IMR-90 (cell line): Measurements from ENCODE around the gene MGAT5. TPM values are rescaled to one million over a fixed set of nuclear protein-coding genes. Genes with fewer than 3 reads are reported as not detected.
A peak's percentile ranks its signal among the peaks of the same experiment; 100 is the strongest.

ENCODE experiments used
- ATAC-seq: fragments of 200-7000 bp; cut with Tn5 transposase; 2 replicates; pipeline ENCODE4 v1.9.1; 2020; ENCODE audit warnings: low read depth, mild to moderate bottlenecking, moderate library complexity
- BruUV-seq: library from RNA; stranded (reverse); fragments of 400-500 nt; replicated peaks from 2 replicates; lab custom pipeline; 2021; lab: Mats Ljungman, UMichigan
- CTCF ChIA-PET: fragments of 300-600 bp; formaldehyde crosslinking; extraction: SDS; loops from one replicate; lab custom pipeline; 2021; ENCODE audit warnings: antibody characterized with exemption; lab: Yijun Ruan, JAX
- POLR2A ChIA-PET: fragments of 300-600 bp; sonication (Branson Sonifier 250); formaldehyde crosslinking; loops from one replicate; lab custom pipeline; 2022; ENCODE audit warnings: antibody characterized with exemption; ENCODE audit not compliant: unreplicated experiment; lab: Charles Lee
- DNase-seq: peaks from one replicate; pipeline ENCODE4 v3.0.0; 2013
- H2AFZ ChIP-seq: replicated peaks from 2 replicates; pipeline ENCODE3; 2013; ENCODE audit warnings: low read length, mild to moderate bottlenecking; ENCODE audit not compliant: poor library complexity
- H2AK5ac ChIP-seq: 2 replicates; pipeline ENCODE4 v1.6.1; 2013; ENCODE audit warnings: low read depth, low read length, inconsistent platforms
- H2AK9ac ChIP-seq: replicated peaks from 2 replicates; pipeline ENCODE3; 2013; ENCODE audit warnings: mild to moderate bottlenecking, low read depth, low read length, moderate library complexity; ENCODE audit not compliant: poor library complexity
- H2BK120ac ChIP-seq: 2 replicates; pipeline ENCODE4 v1.6.1; 2013; ENCODE audit warnings: low read depth, low read length, inconsistent platforms
- H2BK15ac ChIP-seq: 3 replicates; pipeline ENCODE4 v1.6.1; 2013; ENCODE audit warnings: low read depth, low read length, inconsistent platforms
- H2BK20ac ChIP-seq: 2 replicates; pipeline ENCODE4 v1.6.1; 2013; ENCODE audit warnings: low read depth, mild to moderate bottlenecking, inconsistent platforms, low read length, moderate library complexity
- H2BK5ac ChIP-seq: 2 replicates; pipeline ENCODE4 v1.6.1; 2013; ENCODE audit warnings: mild to moderate bottlenecking, low read depth, low read length, inconsistent platforms; ENCODE audit not compliant: poor library complexity, severe bottlenecking
- H3K14ac ChIP-seq: replicated peaks from 2 replicates; pipeline ENCODE4 v1.6.1; 2013; ENCODE audit warnings: low read depth, low read length, inconsistent platforms
- H3K18ac ChIP-seq: 2 replicates; pipeline ENCODE4 v1.6.1; 2013; ENCODE audit warnings: low read depth, low read length, control low read depth
- H3K23ac ChIP-seq: 2 replicates; pipeline ENCODE4 v1.6.1; 2013; ENCODE audit warnings: low read depth, low read length, inconsistent platforms
- H3K27ac ChIP-seq: 2 replicates; pipeline ENCODE4 v1.5.1; 2013; ENCODE audit warnings: mild to moderate bottlenecking, control low read depth, low read length; ENCODE audit not compliant: insufficient read depth
- H3K27me3 ChIP-seq: 2 replicates; pipeline ENCODE4 v1.6.1; 2013; ENCODE audit warnings: low read length; ENCODE audit not compliant: control insufficient read depth, insufficient read depth
- H3K36me3 ChIP-seq: 2 replicates; pipeline ENCODE4 v1.6.1; 2013; ENCODE audit warnings: low read length, mixed read lengths; ENCODE audit not compliant: control insufficient read depth, insufficient read depth
- H3K4ac ChIP-seq: 2 replicates; pipeline ENCODE4 v1.6.1; 2013; ENCODE audit warnings: low read depth, low read length, inconsistent platforms
- H3K4me1 ChIP-seq: 2 replicates; pipeline ENCODE4 v1.6.1; 2013; ENCODE audit warnings: low read length, mixed read lengths; ENCODE audit not compliant: control insufficient read depth, insufficient read depth
- H3K4me2 ChIP-seq: 2 replicates; pipeline ENCODE4 v1.6.1; 2013; ENCODE audit warnings: low read depth, mild to moderate bottlenecking, control low read depth, low read length, moderate library complexity
- H3K4me3 ChIP-seq: 2 replicates; pipeline ENCODE4 v1.5.1; 2013; ENCODE audit warnings: low read depth, mild to moderate bottlenecking, control low read depth, low read length, moderate library complexity; ENCODE audit not compliant: insufficient read depth
- H3K56ac ChIP-seq: 2 replicates; pipeline ENCODE4 v1.6.1; 2013; ENCODE audit warnings: low read length, inconsistent platforms; ENCODE audit not compliant: insufficient read depth; ENCODE audit errors: extremely low read depth
- H3K79me1 ChIP-seq, 2 experiments: 2 replicates each; pipeline ENCODE4 v1.6.1; 2013; ENCODE audit warnings: low read length in 2 of 2, inconsistent platforms in 1 of 2, low read depth in 1 of 2
- H3K9ac ChIP-seq: 2 replicates; pipeline ENCODE4 v1.6.1; 2013; ENCODE audit warnings: low read depth, low read length, control low read depth
- H3K9me1 ChIP-seq: 2 replicates; pipeline ENCODE4 v1.6.1; 2013; ENCODE audit warnings: low read length, inconsistent platforms; ENCODE audit not compliant: insufficient read depth
- H3K9me3 ChIP-seq: 2 replicates; pipeline ENCODE4 v1.6.1; 2013; ENCODE audit warnings: low read length; ENCODE audit not compliant: control insufficient read depth, insufficient read depth
- H4K20me1 ChIP-seq: 2 replicates; pipeline ENCODE4 v1.6.1; 2013; ENCODE audit warnings: low read length, inconsistent platforms; ENCODE audit not compliant: insufficient read depth
- H4K5ac ChIP-seq: 2 replicates; pipeline ENCODE4 v1.6.1; 2013; ENCODE audit warnings: mild to moderate bottlenecking, low read depth, low read length, control low read depth
- H4K8ac ChIP-seq, 2 experiments: 2 replicates each; pipeline ENCODE4 v1.6.1; 2013; ENCODE audit warnings: low read depth in 2 of 2, low read length in 2 of 2, control low read depth in 1 of 2, inconsistent platforms in 1 of 2
- H4K91ac ChIP-seq: 2 replicates; pipeline ENCODE4 v1.6.1; 2013; ENCODE audit warnings: low read depth, low read length, inconsistent platforms; ENCODE audit not compliant: insufficient read depth
- BHLHE40 ChIP-seq: fragments of 150-350 bp; IDR thresholded peaks from 2 replicates; pipeline ENCODE4 v1.6.1; 2016; ENCODE audit warnings: mild to moderate bottlenecking, low read depth, low read length
- CEBPB ChIP-seq: IDR thresholded peaks from 2 replicates; pipeline ENCODE4 v1.6.1; 2012; ENCODE audit warnings: low read depth, low read length, improper control_type of control experiment
- CTCF ChIP-seq: conservative IDR thresholded peaks from 2 replicates; pipeline ENCODE4 v1.5.1; 2012; ENCODE audit warnings: mild to moderate bottlenecking, low read depth, low read length, improper control_type of control experiment
- MAFK ChIP-seq: IDR thresholded peaks from 2 replicates; pipeline ENCODE4 v1.6.1; 2012; ENCODE audit warnings: low read depth, low read length, improper control_type of control experiment
- MXI1 ChIP-seq: IDR thresholded peaks from 2 replicates; pipeline ENCODE4 v1.6.1; 2012; ENCODE audit warnings: low read depth, mild to moderate bottlenecking, low read length, moderate library complexity, borderline replicate concordance
- NFE2L2 ChIP-seq: fragments of 150-350 bp; IDR thresholded peaks from 2 replicates; pipeline ENCODE4 v1.6.1; 2016; ENCODE audit warnings: low read depth, mild to moderate bottlenecking, low read length
- POLR2A ChIP-seq: IDR thresholded peaks from 2 replicates; pipeline ENCODE4 v1.6.1; 2012; ENCODE audit warnings: mild to moderate bottlenecking, low read depth, low read length
- RAD21 ChIP-seq: IDR thresholded peaks from 2 replicates; pipeline ENCODE4 v1.6.1; 2012; ENCODE audit warnings: low read length, improper control_type of control experiment
- SMC3 ChIP-seq: fragments of 150-350 bp; IDR thresholded peaks from 2 replicates; pipeline ENCODE4 v1.6.1; 2016; ENCODE audit warnings: low read depth, mild to moderate bottlenecking, antibody characterized with exemption, low read length, moderate library complexity
- WGBS, 2 experiments: methylation state at CpG; one replicate each; pipeline versions ENCODE4 v1.1.5 to v1.1.7; 2013; ENCODE audit warnings: missing lambda C conversion rate in 2 of 2; ENCODE audit not compliant: insufficient read length in 1 of 2; ENCODE audit errors: extremely low coverage in 2 of 2; 5-methylcytosine and 5-hydroxymethylcytosine counted together
- dilution Hi-C: fragments of 300-500 bp; cut with HindIII; formaldehyde crosslinking; loops from one replicate; pipeline ENCODE4 v1.14.3; 2018; ENCODE audit warnings: low sequenced_read_pairs; ENCODE audit not compliant: unreplicated experiment
- in situ Hi-C: fragments of 300-500 bp; cut with MboI; formaldehyde crosslinking; loops from 3 replicates; pipeline ENCODE4 v1.14.3; 2019; ENCODE audit warnings: low sequenced_read_pairs, inconsistent platforms, mixed read lengths
- intact Hi-C: fragments of 100-400 bp; cut with micrococcal nuclease; formaldehyde crosslinking; loops from 2 replicates; pipeline ENCODE4 v1.10.0; 2022
- polyA plus RNA-seq, 3 experiments: library from polyadenylated mRNA; depleted of rRNA; stranded (reverse); fragments of >200 nt; gene quantifications; 2 replicates each; pipeline ENCODE4 v1.2.3, GENCODE V29; 2012; ENCODE audit warnings: low replicate concordance in 1 of 3
- total RNA-seq: library from RNA; depleted of rRNA; stranded (reverse); fragments of >200 nt; gene quantifications from 2 replicates; pipeline ENCODE4 v1.2.3, GENCODE V29; 2012
- TF ChIP-seq, protein P1 (sequence below): fragments of 150-350 bp; IDR thresholded peaks from 2 replicates; pipeline ENCODE4 v1.6.1; 2017; ENCODE audit warnings: mild to moderate bottlenecking, antibody characterized with exemption, low read length, low read depth
- TF ChIP-seq, protein P2 (sequence below): fragments of 150-350 bp; IDR thresholded peaks from 2 replicates; pipeline ENCODE4 v1.6.1; 2016; ENCODE audit warnings: low read depth, mild to moderate bottlenecking, low read length, moderate library complexity, borderline replicate concordance

Gene MGAT5
- total and polyA plus RNA-seq, 2 of the 4 experiments (the other 2 are of a cell fraction), result 22.9 to 59.9 TPM

DNA sequence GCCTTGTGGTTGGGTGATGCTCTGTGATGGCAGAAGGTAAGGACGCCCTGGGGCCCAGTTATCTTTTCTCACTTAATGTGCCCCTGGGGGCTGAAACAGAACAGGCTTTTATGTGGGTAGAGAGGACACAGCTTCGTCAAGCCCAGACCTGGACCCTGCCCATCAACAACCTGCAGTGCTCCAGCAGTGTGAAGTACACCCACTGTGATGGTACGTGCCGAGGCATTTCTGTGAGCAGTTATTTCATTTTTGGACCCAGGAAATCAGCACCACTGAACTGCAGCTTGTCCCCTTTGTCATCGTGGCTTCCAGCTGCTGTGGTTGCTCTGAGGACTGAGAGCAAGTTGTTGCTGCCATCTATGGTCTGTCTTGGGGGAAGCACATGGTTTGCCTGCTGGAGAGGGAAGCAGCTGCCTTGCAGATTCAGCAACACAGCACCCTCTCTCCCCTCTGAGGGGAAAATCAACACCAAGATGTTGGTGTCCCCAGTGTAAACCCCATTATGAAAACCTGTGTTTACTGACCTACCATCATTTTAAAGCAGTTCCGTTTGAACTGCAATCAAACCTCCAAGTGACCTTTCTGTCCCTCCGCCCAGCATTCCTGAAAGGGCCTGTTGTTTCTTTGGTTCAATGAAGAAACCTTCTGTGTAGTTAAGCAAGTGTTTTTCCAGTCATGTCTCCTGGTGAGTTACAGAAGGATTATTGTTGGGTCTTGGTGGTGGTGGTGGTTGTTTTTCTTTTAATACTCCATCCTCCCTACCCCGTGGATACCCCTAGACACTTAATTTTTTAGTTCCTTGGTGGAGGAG lies 158.2 kb downstream of the MGAT5 start (continued):
- TF ChIP-seq POLR2A, result 0 out of 2 replicates have a peak, but pooled peaks have one; percentile 28

DNA sequence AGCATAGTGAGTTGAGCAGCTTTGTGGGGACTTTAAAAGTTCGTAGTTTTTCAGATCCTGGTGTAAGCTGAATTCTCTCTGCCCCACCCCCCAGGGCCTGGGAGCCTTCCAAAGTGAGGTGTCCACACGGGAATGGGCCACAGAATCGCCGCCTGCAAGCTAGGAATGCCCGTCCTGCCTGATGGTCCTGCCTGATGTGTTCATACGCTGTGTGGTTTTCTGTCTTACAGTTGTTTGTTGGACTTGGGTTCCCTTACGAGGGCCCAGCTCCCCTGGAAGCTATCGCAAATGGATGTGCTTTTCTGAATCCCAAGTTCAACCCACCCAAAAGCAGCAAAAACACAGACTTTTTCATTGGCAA lies 158.7 kb downstream of the MGAT5 start:
- ATAC-seq (no peak), DNase-seq (no peak)
- H3K79me1 ChIP-seq, result peaks cover 11 to 53% of the 10 kb centered on the region in 2 experiments
- no peak overlapping the region for H3K9ac ChIP-seq
- no peak overlapping the region for H3K4me2 ChIP-seq
- peaks cover 6% of the 10 kb centered on the region; the same call in 1 of the 2 replicates for H4K20me1 ChIP-seq
- peak overlapping the region; percentile 48 for H3K27ac ChIP-seq
- peak overlapping the region; percentile 9; the same call in 1 of the 3 replicates for H2BK15ac ChIP-seq
- H4K5ac ChIP-seq, result peak overlapping the region; percentile 42; the same call in 1 of the 2 replicates
- peaks cover 24% of the 10 kb centered on the region for H3K9me1 ChIP-seq
- H2AFZ ChIP-seq, result no peak overlapping the region
- H2AK5ac ChIP-seq, result peak overlapping the region; percentile 72
- H3K4me1 ChIP-seq, result peaks cover 36% of the 10 kb centered on the region
- peak overlapping the region; percentile 72 for H3K4ac ChIP-seq
- dilution Hi-C loops, result no loop called here
- H2BK5ac ChIP-seq, result peak overlapping the region; percentile 84
- H2BK120ac ChIP-seq, result peak overlapping the region; percentile 66; the same call in 1 of the 2 replicates
- peak overlapping the region; percentile 54 for H2BK20ac ChIP-seq
- intact Hi-C loops, result loop anchor here (1.0 to 5.0 kb wide), 3 partner anchors 180 to 526 kb away; no protein-coding TSS in a partner anchor
- ChIA-PET POLR2A (no interaction called here), CTCF (interaction anchor here (0.6 to 2.9 kb wide), 15 partner anchors 9 to 528 kb away, joined by 3 to 30 read pairs (median 6); no protein-coding TSS in a partner anchor)
- in situ Hi-C loops, result loop anchor here (5.0 to 25.0 kb wide), 2 partner anchors 295 to 525 kb away; no protein-coding TSS in a partner anchor
- H3K23ac ChIP-seq, result no peak overlapping the region
- no peak overlapping the region; the same call in 1 of the 2 replicates for H3K14ac ChIP-seq
- H3K27me3 ChIP-seq, result no peaks in the 10 kb centered on the region
- no TSS peak for BruUV-seq
- no CpG with 5 or more reads among the region's 8 CpGs for WGBS, 2 experiments
- peak overlapping the region; percentile 40; the same call in 1 of the 2 replicates for H3K18ac ChIP-seq
- peak overlapping the region; percentile 31 for H2AK9ac ChIP-seq
- H3K36me3 ChIP-seq, result peaks cover 3% of the 10 kb centered on the region
- H3K56ac ChIP-seq, result no peak overlapping the region
- H3K4me3 ChIP-seq, result no peak overlapping the region
- H4K8ac ChIP-seq, result peak overlapping the region in 1 of 2 experiments; percentile 61; a peak in 1 of 4 replicates
- no peaks in the 10 kb centered on the region for H3K9me3 ChIP-seq
- peak overlapping the region; percentile 65 for H4K91ac ChIP-seq
- TF ChIP-seq MXI1 (no peak), POLR2A (no peak), CTCF (no peak), CEBPB (no peak), NFE2L2 (no peak), BHLHE40 (no peak), MAFK (no peak), SMC3 (no peak), RAD21 (no peak)
- TF ChIP-seq, protein P1, sequence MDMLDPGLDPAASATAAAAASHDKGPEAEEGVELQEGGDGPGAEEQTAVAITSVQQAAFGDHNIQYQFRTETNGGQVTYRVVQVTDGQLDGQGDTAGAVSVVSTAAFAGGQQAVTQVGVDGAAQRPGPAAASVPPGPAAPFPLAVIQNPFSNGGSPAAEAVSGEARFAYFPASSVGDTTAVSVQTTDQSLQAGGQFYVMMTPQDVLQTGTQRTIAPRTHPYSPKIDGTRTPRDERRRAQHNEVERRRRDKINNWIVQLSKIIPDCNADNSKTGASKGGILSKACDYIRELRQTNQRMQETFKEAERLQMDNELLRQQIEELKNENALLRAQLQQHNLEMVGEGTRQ, result no peak
- TF ChIP-seq, protein P2, sequence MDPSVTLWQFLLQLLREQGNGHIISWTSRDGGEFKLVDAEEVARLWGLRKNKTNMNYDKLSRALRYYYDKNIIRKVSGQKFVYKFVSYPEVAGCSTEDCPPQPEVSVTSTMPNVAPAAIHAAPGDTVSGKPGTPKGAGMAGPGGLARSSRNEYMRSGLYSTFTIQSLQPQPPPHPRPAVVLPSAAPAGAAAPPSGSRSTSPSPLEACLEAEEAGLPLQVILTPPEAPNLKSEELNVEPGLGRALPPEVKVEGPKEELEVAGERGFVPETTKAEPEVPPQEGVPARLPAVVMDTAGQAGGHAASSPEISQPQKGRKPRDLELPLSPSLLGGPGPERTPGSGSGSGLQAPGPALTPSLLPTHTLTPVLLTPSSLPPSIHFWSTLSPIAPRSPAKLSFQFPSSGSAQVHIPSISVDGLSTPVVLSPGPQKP, result no peak
